NCI-H748 (cell line): Measurements from ENCODE around the gene MED14.

Experiments
- DNase-seq: peaks from one replicate; lab custom pipeline; 2025; ENCODE audit not compliant: unreplicated experiment; lab: John Stamatoyannopoulos, UW

Gene MED14

GRCh38 chrX:40615976-40616375 is 119.4 kb downstream of the MED14 start:
- DNase-seq: no peak

GRCh38 chrX:40612511-40612910 is 122.8 kb downstream of the MED14 start:
- DNase-seq: no peak

DNA sequence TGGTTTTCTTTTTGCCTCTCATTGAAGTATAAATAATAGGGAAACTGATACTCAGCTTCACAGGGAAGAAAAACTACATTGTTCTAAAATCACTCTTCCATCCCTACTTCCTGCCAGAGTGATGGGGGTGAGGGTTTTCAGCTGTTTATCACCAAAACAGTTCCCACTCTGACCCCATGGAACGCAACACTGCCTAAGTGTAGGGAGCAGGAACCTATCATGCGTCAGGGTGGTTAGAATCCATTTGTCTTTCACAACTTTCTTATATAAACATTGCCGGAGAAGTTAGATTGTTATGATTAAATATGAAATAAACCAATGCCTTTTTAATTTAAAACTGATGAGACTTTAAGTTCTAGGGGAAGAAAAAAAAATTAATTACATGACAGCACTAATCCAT is 128.0 kb downstream of the MED14 start:
- DNase-seq: no peak

DNA sequence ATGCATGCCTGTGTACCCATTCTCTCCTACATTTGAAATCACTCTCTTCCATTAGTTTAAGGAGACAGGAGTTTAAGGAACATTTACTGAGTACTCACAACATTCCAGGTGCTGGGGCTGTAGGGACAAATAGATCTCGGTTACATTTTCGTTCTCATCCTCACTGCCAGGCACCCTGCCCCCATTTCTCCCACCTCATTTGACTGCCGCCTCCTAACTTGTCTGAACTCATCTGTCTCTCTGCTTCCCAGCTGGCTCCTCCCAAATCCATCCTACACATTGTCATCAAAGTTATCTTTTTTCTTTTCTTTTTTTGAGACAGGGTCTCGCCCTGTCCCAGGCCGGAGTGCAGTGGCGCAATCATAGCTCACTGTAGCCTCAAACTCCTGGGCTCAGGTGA is 131.9 kb downstream of the MED14 start:
- DNase-seq: no peak
